Stimulated activated CD4-positive, alpha-beta T cell treated with anti-CD3 and anti-CD28 coated beads, Interleukin-15, amount 100 ng/mL, for 24 hours (primary cell): Measurements from ENCODE around the gene DNPEP.
"Not testable (repeated sequence)": the region's sequence is repeated elsewhere in the genome, so short reads cannot be mapped to it uniquely, and the experiment has no call there.

Source experiments
- DNase-seq: peaks from one replicate; pipeline ENCODE4 v3.0.0-alpha.2; 2020

Gene DNPEP

GRCh38 chr2:219419012-219419324, 31.3 kb upstream of the DNPEP start:
- no peak for DNase-seq

- DNase-seq: no peak
Observed at GRCh38 chr2:219418155-219419011, 30.7 kb upstream of the DNPEP start, which contains the start of gene DES. DES (plus strand) TSS chr2:219418377; CDS start chr2:219418463, 86 bp downstream.

- no peak for DNase-seq
Observed at GRCh38 chr2:219417374-219417773, 29.7 kb upstream of the DNPEP start.

GRCh38 chr2:219416938-219417337, 29.2 kb upstream of the DNPEP start:
- DNase-seq: no peak

GRCh38 chr2:219416235-219416602, 28.5 kb upstream of the DNPEP start:
- DNase-seq: no peak

GRCh38 chr2:219415580-219416234, 28.0 kb upstream of the DNPEP start:
- DNase-seq: no peak

- no peak for DNase-seq
Observed at GRCh38 chr2:219414857-219415256, 27.1 kb upstream of the DNPEP start.

- no peak for DNase-seq
Observed at GRCh38 chr2:219410390-219410789, 22.7 kb upstream of the DNPEP start.

GRCh38 chr2:219409619-219410018, 21.9 kb upstream of the DNPEP start:
- DNase-seq: no peak

GRCh38 chr2:219408631-219409030, 20.9 kb upstream of the DNPEP start:
- DNase-seq: no peak

GRCh38 chr2:219408204-219408603, 20.5 kb upstream of the DNPEP start:
- DNase-seq: no peak

GRCh38 chr2:219407343-219407742, 19.6 kb upstream of the DNPEP start:
- DNase-seq: not testable (repeated sequence)

- DNase-seq: no peak
Observed at GRCh38 chr2:219406861-219407230, 19.1 kb upstream of the DNPEP start.

GRCh38 chr2:219405958-219406860, 18.5 kb upstream of the DNPEP start:
- no peak for DNase-seq

GRCh38 chr2:219405451-219405850, 17.7 kb upstream of the DNPEP start:
- DNase-seq: no peak

- no peak for DNase-seq
Observed at GRCh38 chr2:219404954-219405353, 17.2 kb upstream of the DNPEP start.

GRCh38 chr2:219404291-219404910, 16.7 kb upstream of the DNPEP start:
- no peak for DNase-seq

GRCh38 chr2:219403861-219404260, 16.1 kb upstream of the DNPEP start:
- no peak for DNase-seq

- DNase-seq: peak; percentile 70
Observed at GRCh38 chr2:219402665-219403515, 15.2 kb upstream of the DNPEP start.

- no peak for DNase-seq
Observed at GRCh38 chr2:219401606-219402005, 13.9 kb upstream of the DNPEP start.

- DNase-seq: no peak
Observed at GRCh38 chr2:219400562-219400961, 12.8 kb upstream of the DNPEP start.
